A673 (cell line): ENCODE data around the gene DIRAS3. TPM values are rescaled to one million over a fixed set of nuclear protein-coding genes. Genes with fewer than 3 reads are reported as not detected.

Source experiments
- BruUV-seq: library from RNA; stranded (reverse); fragments of 400-500 nt; replicated peaks from 2 replicates; lab custom pipeline; 2021; lab: Mats Ljungman, UMichigan
- CTCF ChIA-PET: fragments of 300-600 bp; sonication (Branson Sonifier 250); formaldehyde crosslinking; loops from one replicate; lab custom pipeline; 2022; ENCODE audit warnings: antibody characterized with exemption; lab: Charles Lee
- POLR2A ChIA-PET: fragments of 300-600 bp; sonication (Branson Sonifier 250); formaldehyde crosslinking; loops from one replicate; lab custom pipeline; 2022; ENCODE audit warnings: antibody characterized with exemption; ENCODE audit not compliant: low non-redundant PET; lab: Charles Lee
- DNase-seq: peaks from one replicate; pipeline ENCODE4 v3.0.0-alpha.2; 2015; ENCODE audit warnings: low spot score
- H3K27ac ChIP-seq: fragments of 200-600 bp; sonication (generic); 2 replicates; pipeline ENCODE4 v1.5.1; 2016; ENCODE audit warnings: mixed run types, low read depth, mild to moderate bottlenecking, mixed read lengths, antibody characterized with exemption, low read length; ENCODE audit not compliant: poor library complexity, severe bottlenecking
- H3K27me3 ChIP-seq: fragments of 200-600 bp; sonication (generic); replicated peaks from 2 replicates; pipeline ENCODE4 v1.6.1; 2017; ENCODE audit warnings: mixed run types, low read depth, mild to moderate bottlenecking, mixed read lengths, antibody characterized with exemption, low read length; ENCODE audit not compliant: insufficient read depth, poor library complexity
- H3K36me3 ChIP-seq: fragments of 200-600 bp; sonication (generic); 2 replicates; pipeline ENCODE4 v1.6.1; 2016; ENCODE audit warnings: mixed run types, mild to moderate bottlenecking, mixed read lengths, antibody characterized with exemption, low read length; ENCODE audit not compliant: insufficient read depth, poor library complexity, severe bottlenecking
- H3K4me1 ChIP-seq: fragments of 200-600 bp; sonication (generic); 2 replicates; pipeline ENCODE4 v1.6.1; 2017; ENCODE audit warnings: mixed run types, mild to moderate bottlenecking, mixed read lengths, antibody characterized with exemption, low read length; ENCODE audit not compliant: insufficient read depth, poor library complexity, severe bottlenecking
- H3K4me3 ChIP-seq: fragments of 200-600 bp; sonication (generic); 2 replicates; pipeline ENCODE4 v1.5.1; 2016; ENCODE audit warnings: low read depth, mixed run types, mild to moderate bottlenecking, mixed read lengths, low read length; ENCODE audit not compliant: poor library complexity, severe bottlenecking
- H3K9me3 ChIP-seq: fragments of 200-600 bp; sonication (generic); 2 replicates; pipeline ENCODE4 v1.6.1; 2016; ENCODE audit warnings: mixed run types, low read depth, mild to moderate bottlenecking, mixed read lengths, antibody characterized with exemption, low read length; ENCODE audit not compliant: poor library complexity, severe bottlenecking
- EZH2 ChIP-seq: fragments of 200-600 bp; sonication (generic); IDR thresholded peaks from 2 replicates; pipeline ENCODE4 v1.6.1; 2017; ENCODE audit warnings: borderline replicate concordance, low read depth, mild to moderate bottlenecking, mixed read lengths, antibody characterized with exemption, low read length; ENCODE audit not compliant: poor library complexity, severe bottlenecking
- intact Hi-C: fragments of 100-400 bp; cut with micrococcal nuclease; formaldehyde crosslinking; loops from one replicate; pipeline ENCODE4 v1.10.0; 2022; ENCODE audit not compliant: unreplicated experiment
- total RNA-seq: library from RNA; stranded (reverse); gene quantifications from 2 replicates; pipeline ENCODE4 v1.2.3, GENCODE V29; 2021
- TF ChIP-seq, protein P1 (sequence below): fragments of 300-800, 200-600 bp; sonication (generic); conservative IDR thresholded peaks from 2 replicates; pipeline ENCODE4 v1.5.1; 2017; ENCODE audit warnings: low read depth, mild to moderate bottlenecking, antibody characterized with exemption, low read length, moderate library complexity, mixed read lengths

Gene DIRAS3
- total RNA-seq, 1 experiment from 2014 or later: 1.1 TPM

DNA sequence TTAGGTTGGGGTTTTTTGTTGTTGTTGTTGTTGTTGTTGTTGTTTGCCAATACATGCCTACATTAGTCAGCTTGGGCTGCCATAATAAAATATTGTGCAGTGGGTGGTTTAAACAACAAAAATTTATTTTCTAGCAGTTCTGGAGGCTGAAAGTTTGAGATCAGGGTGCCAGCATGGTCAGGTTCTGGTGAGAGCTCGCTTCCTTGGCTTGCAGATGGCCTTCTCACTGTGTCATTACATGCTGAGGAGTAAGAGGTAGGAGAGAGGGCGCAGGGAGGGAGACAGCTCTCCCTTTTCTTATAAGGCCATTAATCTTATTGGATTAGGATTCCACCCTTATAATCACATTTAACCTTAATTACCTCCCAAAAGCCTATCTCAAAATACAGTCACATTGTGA, 52.7 kb downstream of the DIRAS3 start:
- H3K4me3 ChIP-seq: no peak overlapping the region
- H3K4me1 ChIP-seq: no peaks in the 10 kb centered on the region
- POLR2A ChIA-PET: no interaction called here
- no peak overlapping the region for H3K27ac ChIP-seq
- DNase-seq: no peak
- intact Hi-C loops: no loop called here
- TF ChIP-seq EZH2: no peak
- TF ChIP-seq, protein P1, sequence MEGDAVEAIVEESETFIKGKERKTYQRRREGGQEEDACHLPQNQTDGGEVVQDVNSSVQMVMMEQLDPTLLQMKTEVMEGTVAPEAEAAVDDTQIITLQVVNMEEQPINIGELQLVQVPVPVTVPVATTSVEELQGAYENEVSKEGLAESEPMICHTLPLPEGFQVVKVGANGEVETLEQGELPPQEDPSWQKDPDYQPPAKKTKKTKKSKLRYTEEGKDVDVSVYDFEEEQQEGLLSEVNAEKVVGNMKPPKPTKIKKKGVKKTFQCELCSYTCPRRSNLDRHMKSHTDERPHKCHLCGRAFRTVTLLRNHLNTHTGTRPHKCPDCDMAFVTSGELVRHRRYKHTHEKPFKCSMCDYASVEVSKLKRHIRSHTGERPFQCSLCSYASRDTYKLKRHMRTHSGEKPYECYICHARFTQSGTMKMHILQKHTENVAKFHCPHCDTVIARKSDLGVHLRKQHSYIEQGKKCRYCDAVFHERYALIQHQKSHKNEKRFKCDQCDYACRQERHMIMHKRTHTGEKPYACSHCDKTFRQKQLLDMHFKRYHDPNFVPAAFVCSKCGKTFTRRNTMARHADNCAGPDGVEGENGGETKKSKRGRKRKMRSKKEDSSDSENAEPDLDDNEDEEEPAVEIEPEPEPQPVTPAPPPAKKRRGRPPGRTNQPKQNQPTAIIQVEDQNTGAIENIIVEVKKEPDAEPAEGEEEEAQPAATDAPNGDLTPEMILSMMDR: no peak
- peaks cover 10% of the 10 kb centered on the region for H3K9me3 ChIP-seq
- H3K27me3 ChIP-seq: no peaks in the 10 kb centered on the region
- no TSS peak for BruUV-seq
- H3K36me3 ChIP-seq: no peaks in the 10 kb centered on the region
- CTCF ChIA-PET: no interaction called here

Other genes starting within 250 kb of the DIRAS3 start
- 48.1 and 54.8 TPM in 2 replicates for gene GNG12, start 217.2 kb downstream of the DIRAS3 start, total RNA-seq
- 144 and 149 TPM in 2 replicates for gene WLS, start 181.9 kb upstream of the DIRAS3 start, total RNA-seq